Panc1 (cell line): ENCODE results near the gene CCND2.

Experiments
- CTCF ChIP-seq: fragments of 450-650 bp; IDR thresholded peaks from 2 replicates; pipeline ENCODE4 v1.5.1; 2017; ENCODE audit warnings: mild to moderate bottlenecking
- POLR2AphosphoS5 ChIP-seq: IDR thresholded peaks from 2 replicates; pipeline ENCODE4 v1.6.1; 2012; ENCODE audit warnings: mild to moderate bottlenecking, low read depth, low read length, moderate library complexity
- REST ChIP-seq, 2 experiments: IDR thresholded peaks; 2 replicates each; pipeline ENCODE4 v1.6.1; 2011 to 2012; ENCODE audit warnings: low read depth in 2 of 2, control low read depth in 1 of 2, low read length in 1 of 2, mild to moderate bottlenecking in 1 of 2, moderate library complexity in 1 of 2; ENCODE audit not compliant: insufficient read depth in 1 of 2

GRCh38 chr12:4238577-4238976, 35.0 kb upstream of the CCND2 start:
- TF ChIP-seq CTCF = no peak
- no peak for TF ChIP-seq POLR2AphosphoS5
- TF ChIP-seq REST (IDR thresholded peaks at IDR 0.05; ENCODE audit: insufficient read depth in 1 of 2, low read depth in 2 of 2, low read length in 1 of 2) = no peak
